Retinal pigment epithelial cell (primary cell): ENCODE data around the gene RBL1.
A peak's percentile ranks its signal among the peaks of the same experiment; 100 is the strongest.
"Not testable (repeated sequence)": the region's sequence is repeated elsewhere in the genome, so short reads cannot be mapped to it uniquely, and the experiment has no call there.

Experiments used
- DNase-seq: peaks from one replicate; pipeline ENCODE4 v3.0.0-alpha.2; 2010; ENCODE audit warnings: low read depth
- H3K4me3 ChIP-seq: 2 replicates; pipeline ENCODE4 v1.5.1; 2011; ENCODE audit warnings: mild to moderate bottlenecking, low read length, control low read depth, moderate library complexity
- CTCF ChIP-seq: conservative IDR thresholded peaks from 2 replicates; pipeline ENCODE4 v1.5.1; 2011; ENCODE audit warnings: low read depth, low read length, control low read depth, inconsistent platforms

Gene RBL1

GRCh38 chr20:37042986-37043972, 52.5 kb downstream of the RBL1 start:
- DNase-seq = no peak
- TF ChIP-seq CTCF = no peak
- H3K4me3 ChIP-seq = no peak overlapping the region

GRCh38 chr20:37039366-37039765, 56.4 kb downstream of the RBL1 start:
- not testable (repeated sequence) for DNase-seq, H3K4me3 ChIP-seq

- DNase-seq = no peak
- H3K4me3 ChIP-seq = no peak overlapping the region
- no peak for TF ChIP-seq CTCF
Measured at GRCh38 chr20:37032077-37032476, 63.7 kb downstream of the RBL1 start.

GRCh38 chr20:37020636-37021035, 75.2 kb downstream of the RBL1 start:
- no peak for DNase-seq
- no peak for TF ChIP-seq CTCF

GRCh38 chr20:37012631-37013030, 83.2 kb downstream of the RBL1 start:
- not testable (repeated sequence) for DNase-seq, H3K4me3 ChIP-seq

More at GRCh38 chr20:37020636-37021035, 75.2 kb downstream of the RBL1 start:
- no peak overlapping the region for H3K4me3 ChIP-seq

GRCh38 chr20:37011858-37012257, 83.9 kb downstream of the RBL1 start:
- not testable (repeated sequence) for DNase-seq, H3K4me3 ChIP-seq

- TF ChIP-seq CTCF = no peak
- DNase-seq = no peak
- no peak overlapping the region for H3K4me3 ChIP-seq
Measured at GRCh38 chr20:37011147-37011546, 84.7 kb downstream of the RBL1 start.

- no peak overlapping the region for H3K4me3 ChIP-seq
- DNase-seq = peak; percentile 2
- TF ChIP-seq CTCF = peak; percentile 18
Measured at GRCh38 chr20:37007898-37008649, 87.7 kb downstream of the RBL1 start.

GRCh38 chr20:37005062-37005942, 90.5 kb downstream of the RBL1 start:
- not testable (repeated sequence) for H3K4me3 ChIP-seq

GRCh38 chr20:37001634-37002033, 94.2 kb downstream of the RBL1 start:
- DNase-seq, H3K4me3 ChIP-seq: not testable (repeated sequence)

More at GRCh38 chr20:37005062-37005942, 90.5 kb downstream of the RBL1 start:
- not testable (repeated sequence) for DNase-seq

GRCh38 chr20:37000171-37000570, 95.6 kb downstream of the RBL1 start:
- not testable (repeated sequence) for H3K4me3 ChIP-seq, DNase-seq
